Smooth muscle cell of trachea (primary cell): ENCODE data around the gene MFAP3. TPM values are rescaled to one million over a fixed set of nuclear protein-coding genes. Genes with fewer than 3 reads are reported as not detected.

Source experiments
- total RNA-seq: library from RNA; depleted of rRNA; stranded (reverse); fragments of >200 nt; gene quantifications from 2 replicates; pipeline ENCODE4 v1.2.1, GENCODE V29; 2014

Gene MFAP3
- total RNA-seq, result 47.9 and 50.1 TPM in 2 replicates

GRCh38 chr5:154038707-154039457, at the start of gene MFAP3, which contains the start of gene FAM114A2:
Gene MFAP3, plus strand, starts transcription at chr5:154038967. Its CDS starts 10,756 bp downstream, at chr5:154049723.
Gene FAM114A2, minus strand, starts transcription at chr5:154038910. Its CDS starts 3,957 bp downstream, at chr5:154034953.

Other genes starting within 250 kb of the MFAP3 start
- 35.9 and 50.6 TPM in 2 replicates for gene FAM114A2, start 57 bp upstream of the MFAP3 start, total RNA-seq
- gene GALNT10, start 151.8 kb downstream of the MFAP3 start, total RNA-seq, result 35.3 and 45.0 TPM in 2 replicates